ENCODE results near the gene CCDC40. TPM values are rescaled to one million over a fixed set of nuclear protein-coding genes. Genes with fewer than 3 reads are reported as not detected.
A peak's percentile ranks its signal among the peaks of the same experiment; 100 is the strongest.

CCDC40 gene
- total and polyA plus RNA-seq, 2 of the 13 experiments (the other 11 are each of a cell fraction or from before 2014, with no cell fraction given) = 4.1 to 5.5 TPM

DNA sequence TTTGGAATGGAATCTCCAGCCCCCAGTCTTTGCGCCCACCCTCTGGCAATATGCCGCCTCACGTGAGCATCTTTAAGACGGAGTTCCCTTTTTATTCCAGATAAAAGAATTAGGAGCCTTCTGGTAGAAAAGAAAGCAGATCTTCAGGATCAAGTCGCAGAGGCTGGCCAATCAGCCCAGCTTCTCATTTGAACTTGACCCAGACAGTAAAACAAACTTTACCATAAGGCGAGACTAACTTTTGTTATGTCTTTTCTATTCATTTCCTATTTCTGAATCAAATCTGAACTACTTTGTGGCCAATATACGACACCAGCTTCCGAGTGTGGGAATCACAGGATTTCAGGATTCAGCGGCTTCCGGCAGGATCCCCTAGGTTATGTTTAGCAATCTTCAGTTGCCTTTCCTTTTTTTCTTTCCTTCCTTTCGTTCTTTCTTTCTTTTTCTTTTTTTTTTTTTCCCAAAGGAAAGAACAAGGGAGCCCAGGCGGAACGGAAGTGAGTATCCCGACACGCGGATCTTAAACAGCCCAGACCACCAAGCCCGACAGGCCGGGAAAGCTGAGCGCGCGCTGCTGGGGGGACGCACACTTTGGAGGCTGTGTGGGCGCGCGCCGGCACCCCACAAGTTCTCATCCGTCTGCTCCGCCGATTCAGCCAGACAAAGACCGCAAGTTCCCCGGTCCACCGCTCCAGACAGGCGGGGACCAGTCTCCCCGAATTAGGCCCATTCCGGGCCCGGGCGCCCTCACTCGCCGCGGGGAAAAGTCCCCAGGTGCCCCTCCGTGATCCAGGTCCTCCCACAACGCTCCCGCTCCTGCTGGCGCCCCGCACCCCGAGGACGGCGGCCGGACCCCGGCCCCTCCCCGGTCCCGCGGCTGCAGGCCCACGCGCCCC lies 1.4 kb upstream of the CCDC40 start (continued):
- TF ChIP-seq ADNP (CRISPR knock-in tag; IDR thresholded peaks at IDR 0.05) (no peak), KDM4B (CRISPR knock-in tag; IDR thresholded peaks at IDR 0.05) (no peak), ZNF558 (CRISPR knock-in tag; IDR thresholded peaks at IDR 0.05; ENCODE audit: borderline replicate concordance) (no peak), ZNF776 (CRISPR knock-in tag; IDR thresholded peaks at IDR 0.05) (peak; percentile 8; the same call in 1 of the 2 replicates), ZNF224 (CRISPR knock-in tag; IDR thresholded peaks at IDR 0.05) (no peak), FOSL2 (CRISPR knock-in tag; IDR thresholded peaks at IDR 0.05) (no peak), ZNF3 (CRISPR knock-in tag; IDR thresholded peaks at IDR 0.05) (no peak), BHLHE40 (IDR thresholded peaks at IDR 0.05; ENCODE audit: low read length) (0 out of 2 replicates have a peak, but pooled peaks have one; percentile 9), DPF2 (CRISPR knock-in tag; IDR thresholded peaks at IDR 0.05; ENCODE audit: borderline replicate concordance, low read depth) (no peak), PLRG1 (conservative IDR thresholded peaks at IDR 0.05) (no peak), ZNF121 (CRISPR knock-in tag; IDR thresholded peaks at IDR 0.05) (no peak), ZNF879 (CRISPR knock-in tag; IDR thresholded peaks at IDR 0.05) (no peak), HBP1 (CRISPR knock-in tag; IDR thresholded peaks at IDR 0.05; ENCODE audit: low read depth) (no peak), IRF1 (CRISPR knock-in tag; IDR thresholded peaks at IDR 0.05; ENCODE audit: low read depth) (no peak), ZNF883 (CRISPR knock-in tag; IDR thresholded peaks at IDR 0.05; ENCODE audit: not compliant biosample characterization) (no peak), ZSCAN22 (CRISPR knock-in tag; IDR thresholded peaks at IDR 0.05) (no peak), AGO2 (optimal IDR thresholded peaks at IDR 0.05; ENCODE audit: low read depth, low read length) (peak; percentile 36), ZFP90 (CRISPR knock-in tag; IDR thresholded peaks at IDR 0.05; ENCODE audit: borderline replicate concordance) (no peak), CREB1 (IDR thresholded peaks at IDR 0.05) (no peak), CREB1 (CRISPR knock-in tag; IDR thresholded peaks at IDR 0.05) (no peak)
- TF ChIP-seq, protein P1, sequence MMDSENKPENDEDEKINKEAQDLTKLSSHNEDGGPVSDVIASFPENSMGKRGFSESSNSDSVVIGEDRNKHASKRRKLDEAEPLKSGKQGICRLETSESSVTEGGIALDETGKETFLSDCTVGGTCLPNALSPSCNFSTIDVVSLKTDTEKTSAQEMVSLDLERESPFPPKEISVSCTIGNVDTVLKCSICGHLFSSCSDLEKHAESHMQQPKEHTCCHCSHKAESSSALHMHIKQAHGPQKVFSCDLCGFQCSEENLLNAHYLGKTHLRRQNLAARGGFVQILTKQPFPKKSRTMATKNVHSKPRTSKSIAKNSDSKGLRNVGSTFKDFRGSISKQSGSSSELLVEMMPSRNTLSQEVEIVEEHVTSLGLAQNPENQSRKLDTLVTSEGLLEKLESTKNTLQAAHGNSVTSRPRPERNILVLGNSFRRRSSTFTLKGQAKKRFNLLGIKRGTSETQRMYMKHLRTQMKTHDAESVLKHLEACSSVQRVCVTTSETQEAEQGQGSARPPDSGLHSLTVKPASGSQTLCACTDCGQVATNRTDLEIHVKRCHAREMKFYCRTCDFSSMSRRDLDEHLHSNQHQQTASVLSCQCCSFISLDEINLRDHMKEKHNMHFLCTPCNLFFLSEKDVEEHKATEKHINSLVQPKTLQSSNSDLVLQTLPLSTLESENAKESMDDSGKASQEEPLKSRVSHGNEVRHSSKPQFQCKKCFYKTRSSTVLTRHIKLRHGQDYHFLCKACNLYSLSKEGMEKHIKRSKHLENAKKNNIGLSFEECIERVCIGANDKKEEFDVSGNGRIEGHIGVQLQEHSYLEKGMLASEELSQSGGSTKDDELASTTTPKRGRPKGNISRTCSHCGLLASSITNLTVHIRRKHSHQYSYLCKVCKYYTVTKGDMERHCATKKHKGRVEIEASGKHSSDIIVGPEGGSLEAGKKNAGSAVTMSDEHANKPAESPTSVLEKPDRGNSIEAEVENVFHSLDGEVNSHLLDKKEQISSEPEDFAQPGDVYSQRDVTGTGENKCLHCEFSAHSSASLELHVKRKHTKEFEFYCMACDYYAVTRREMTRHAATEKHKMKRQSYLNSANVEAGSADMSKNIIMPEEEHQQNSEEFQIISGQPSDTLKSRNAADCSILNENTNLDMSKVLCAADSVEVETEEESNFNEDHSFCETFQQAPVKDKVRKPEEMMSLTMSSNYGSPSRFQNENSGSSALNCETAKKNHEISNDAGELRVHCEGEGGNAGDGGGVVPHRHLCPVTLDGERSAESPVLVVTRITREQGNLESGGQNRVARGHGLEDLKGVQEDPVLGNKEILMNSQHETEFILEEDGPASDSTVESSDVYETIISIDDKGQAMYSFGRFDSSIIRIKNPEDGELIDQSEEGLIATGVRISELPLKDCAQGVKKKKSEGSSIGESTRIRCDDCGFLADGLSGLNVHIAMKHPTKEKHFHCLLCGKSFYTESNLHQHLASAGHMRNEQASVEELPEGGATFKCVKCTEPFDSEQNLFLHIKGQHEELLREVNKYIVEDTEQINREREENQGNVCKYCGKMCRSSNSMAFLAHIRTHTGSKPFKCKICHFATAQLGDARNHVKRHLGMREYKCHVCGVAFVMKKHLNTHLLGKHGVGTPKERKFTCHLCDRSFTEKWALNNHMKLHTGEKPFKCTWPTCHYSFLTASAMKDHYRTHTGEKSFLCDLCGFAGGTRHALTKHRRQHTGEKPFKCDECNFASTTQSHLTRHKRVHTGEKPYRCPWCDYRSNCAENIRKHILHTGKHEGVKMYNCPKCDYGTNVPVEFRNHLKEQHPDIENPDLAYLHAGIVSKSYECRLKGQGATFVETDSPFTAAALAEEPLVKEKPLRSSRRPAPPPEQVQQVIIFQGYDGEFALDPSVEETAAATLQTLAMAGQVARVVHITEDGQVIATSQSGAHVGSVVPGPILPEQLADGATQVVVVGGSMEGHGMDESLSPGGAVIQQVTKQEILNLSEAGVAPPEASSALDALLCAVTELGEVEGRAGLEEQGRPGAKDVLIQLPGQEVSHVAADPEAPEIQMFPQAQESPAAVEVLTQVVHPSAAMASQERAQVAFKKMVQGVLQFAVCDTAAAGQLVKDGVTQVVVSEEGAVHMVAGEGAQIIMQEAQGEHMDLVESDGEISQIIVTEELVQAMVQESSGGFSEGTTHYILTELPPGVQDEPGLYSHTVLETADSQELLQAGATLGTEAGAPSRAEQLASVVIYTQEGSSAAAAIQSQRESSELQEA (CRISPR knock-in tag; IDR thresholded peaks at IDR 0.05; ENCODE audit: not compliant biosample characterization) = no peak
